Astrocyte (in vitro differentiated cells and primary cell): ENCODE results near the gene LAMA4. TPM values are rescaled to one million over a fixed set of nuclear protein-coding genes. Genes with fewer than 3 reads are reported as not detected.
A peak's percentile ranks its signal among the peaks of the same experiment; 100 is the strongest.

Experiments
- DNase-seq: peaks from one replicate; pipeline ENCODE4 v3.0.0-alpha.2; 2010; ENCODE audit warnings: low read depth
- FAIRE-seq: peaks from 2 replicates; lab custom pipeline; 2011; peaks lifted over from hg19 to GRCh38; lab: Jason Lieb, UNC
- H2AFZ ChIP-seq: 2 replicates; pipeline ENCODE4 v1.6.0; 2012; ENCODE audit warnings: low read depth, low read length, inconsistent platforms
- H3K27ac ChIP-seq: 2 replicates; pipeline ENCODE4 v1.5.1; 2011; ENCODE audit warnings: low read depth, low read length, inconsistent platforms
- H3K27me3 ChIP-seq: 2 replicates; pipeline ENCODE4 v1.6.0; 2011; ENCODE audit warnings: low read length, inconsistent platforms; ENCODE audit not compliant: insufficient read depth
- H3K36me3 ChIP-seq: 2 replicates; pipeline ENCODE4 v1.5.1; 2011; ENCODE audit warnings: low read length, inconsistent platforms; ENCODE audit not compliant: insufficient read depth
- H3K4me1 ChIP-seq: 2 replicates; pipeline ENCODE4 v1.5.1; 2011; ENCODE audit warnings: low read length, inconsistent platforms; ENCODE audit not compliant: insufficient read depth
- H3K4me2 ChIP-seq: 2 replicates; pipeline ENCODE4 v1.6.0; 2012; ENCODE audit warnings: low read length, inconsistent platforms
- H3K4me3 ChIP-seq: 2 replicates; pipeline ENCODE4 v1.5.1; 2011; ENCODE audit warnings: low read depth, mild to moderate bottlenecking, low read length, inconsistent platforms; ENCODE audit not compliant: insufficient read depth
- H3K79me2 ChIP-seq: 2 replicates; pipeline ENCODE4 v1.6.0; 2012; ENCODE audit warnings: mild to moderate bottlenecking, low read length, inconsistent platforms; ENCODE audit not compliant: insufficient read depth
- H3K9ac ChIP-seq: 2 replicates; pipeline ENCODE4 v1.6.0; 2012; ENCODE audit warnings: mild to moderate bottlenecking, low read length, inconsistent platforms
- H3K9me3 ChIP-seq: 2 replicates; pipeline ENCODE4 v1.5.1; 2012; ENCODE audit warnings: low read depth, mild to moderate bottlenecking, low read length, inconsistent platforms; ENCODE audit not compliant: insufficient read depth
- H4K20me1 ChIP-seq: 2 replicates; pipeline ENCODE4 v1.6.0; 2012; ENCODE audit warnings: low read length, inconsistent platforms; ENCODE audit not compliant: insufficient read depth
- H3K27ac Mint-ChIP-seq: one replicate; pipeline ENCODE4 v1.8.0; 2021; ENCODE audit warnings: mild to moderate bottlenecking, mixed read lengths; ENCODE audit not compliant: unreplicated experiment
- H3K27me3 Mint-ChIP-seq: one replicate; pipeline ENCODE4 v1.8.0; 2021; ENCODE audit warnings: low read depth, mixed read lengths; ENCODE audit not compliant: unreplicated experiment
- H3K36me3 Mint-ChIP-seq: one replicate; pipeline ENCODE4 v1.8.0; 2021; ENCODE audit warnings: low read depth, mixed read lengths; ENCODE audit not compliant: unreplicated experiment
- H3K4me1 Mint-ChIP-seq: one replicate; pipeline ENCODE4 v1.8.0; 2021; ENCODE audit warnings: low read depth, mixed read lengths; ENCODE audit not compliant: unreplicated experiment
- H3K4me3 Mint-ChIP-seq: one replicate; pipeline ENCODE4 v1.8.0; 2021; ENCODE audit warnings: mild to moderate bottlenecking, moderate library complexity, mixed read lengths; ENCODE audit not compliant: unreplicated experiment
- H3K9me3 Mint-ChIP-seq: one replicate; pipeline ENCODE4 v1.8.0; 2021; ENCODE audit warnings: mild to moderate bottlenecking, mixed read lengths; ENCODE audit not compliant: unreplicated experiment
- EZH2 ChIP-seq: IDR thresholded peaks from 2 replicates; pipeline ENCODE4 v1.6.1; 2012; ENCODE audit warnings: mild to moderate bottlenecking, low read length, inconsistent platforms; ENCODE audit not compliant: insufficient read depth
- total RNA-seq: library from RNA; stranded (reverse); gene quantifications from 2 replicates; pipeline ENCODE4 v1.2.1, GENCODE V29; 2021
- TF ChIP-seq, protein P1 (sequence below): IDR thresholded peaks from 2 replicates; pipeline ENCODE4 v1.5.1; 2011; ENCODE audit warnings: low read depth, mild to moderate bottlenecking, inconsistent platforms, low read length, moderate library complexity; ENCODE audit not compliant: insufficient read depth

Gene LAMA4
- total RNA-seq, 1 donor from 2014 or later, result 2.0 TPM

DNA sequence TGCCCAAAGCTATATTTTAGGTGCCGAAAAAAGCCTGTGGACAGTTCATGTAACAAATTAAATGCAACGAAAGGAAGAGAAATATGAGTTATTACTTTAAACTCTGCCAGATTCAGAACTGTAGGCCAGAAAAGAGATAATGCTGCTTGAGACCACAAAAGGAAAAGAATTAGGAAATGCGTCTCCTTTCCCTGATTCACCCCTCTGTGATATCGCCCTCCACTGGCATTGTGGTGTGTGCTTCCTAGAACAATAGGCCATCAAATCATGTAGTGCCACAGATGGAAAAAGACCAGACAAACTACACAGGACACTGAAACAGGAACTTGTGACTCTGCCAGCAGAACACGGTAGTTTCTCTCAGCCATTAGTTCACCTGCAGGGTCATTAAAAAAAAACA is 14.7 kb upstream of the LAMA4 start:
- TF ChIP-seq, protein P1, sequence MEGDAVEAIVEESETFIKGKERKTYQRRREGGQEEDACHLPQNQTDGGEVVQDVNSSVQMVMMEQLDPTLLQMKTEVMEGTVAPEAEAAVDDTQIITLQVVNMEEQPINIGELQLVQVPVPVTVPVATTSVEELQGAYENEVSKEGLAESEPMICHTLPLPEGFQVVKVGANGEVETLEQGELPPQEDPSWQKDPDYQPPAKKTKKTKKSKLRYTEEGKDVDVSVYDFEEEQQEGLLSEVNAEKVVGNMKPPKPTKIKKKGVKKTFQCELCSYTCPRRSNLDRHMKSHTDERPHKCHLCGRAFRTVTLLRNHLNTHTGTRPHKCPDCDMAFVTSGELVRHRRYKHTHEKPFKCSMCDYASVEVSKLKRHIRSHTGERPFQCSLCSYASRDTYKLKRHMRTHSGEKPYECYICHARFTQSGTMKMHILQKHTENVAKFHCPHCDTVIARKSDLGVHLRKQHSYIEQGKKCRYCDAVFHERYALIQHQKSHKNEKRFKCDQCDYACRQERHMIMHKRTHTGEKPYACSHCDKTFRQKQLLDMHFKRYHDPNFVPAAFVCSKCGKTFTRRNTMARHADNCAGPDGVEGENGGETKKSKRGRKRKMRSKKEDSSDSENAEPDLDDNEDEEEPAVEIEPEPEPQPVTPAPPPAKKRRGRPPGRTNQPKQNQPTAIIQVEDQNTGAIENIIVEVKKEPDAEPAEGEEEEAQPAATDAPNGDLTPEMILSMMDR, result peak; percentile 19
- no peak for TF ChIP-seq EZH2
- H3K79me2 ChIP-seq, result no peaks in the 10 kb centered on the region
- no peak overlapping the region for H3K27ac ChIP-seq
- no peak overlapping the region for H2AFZ ChIP-seq
- Mint-ChIP-seq H3K36me3 (no peaks in the 10 kb centered on the region), H3K4me3 (no peak overlapping the region), H3K27ac (no peak overlapping the region), H3K9me3 (peaks cover 1% of the 10 kb centered on the region), H3K27me3 (no peaks in the 10 kb centered on the region), H3K4me1 (no peaks in the 10 kb centered on the region)
- H3K9me3 ChIP-seq, result no peaks in the 10 kb centered on the region
- H3K4me2 ChIP-seq, result no peak overlapping the region
- no peaks in the 10 kb centered on the region for H4K20me1 ChIP-seq
- DNase-seq, result no peak
- FAIRE-seq, result no peak
- H3K36me3 ChIP-seq, result no peaks in the 10 kb centered on the region
- no peak overlapping the region for H3K4me3 ChIP-seq
- H3K4me1 ChIP-seq, result no peaks in the 10 kb centered on the region
- H3K27me3 ChIP-seq, result no peaks in the 10 kb centered on the region
- no peak overlapping the region for H3K9ac ChIP-seq

DNA sequence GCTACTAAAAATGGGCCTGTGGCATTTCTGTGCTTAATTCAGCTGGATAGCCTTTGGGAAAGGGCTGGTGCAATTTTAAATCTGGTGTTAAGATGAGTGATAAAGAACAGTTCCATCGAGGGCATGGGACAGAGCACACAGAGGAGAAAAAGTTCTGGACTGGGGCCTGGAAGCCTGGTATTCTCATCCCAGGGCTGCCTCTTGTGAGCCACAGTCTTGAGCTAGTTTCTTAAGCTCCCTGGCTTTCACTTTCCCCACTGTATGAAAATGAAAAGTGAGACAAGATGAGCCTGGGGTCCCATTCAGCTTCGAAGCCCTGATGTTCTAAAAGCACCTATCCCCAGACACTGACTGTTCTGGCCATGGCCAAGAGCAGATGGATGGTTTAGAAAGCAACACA is 14.3 kb upstream of the LAMA4 start:
- Histone ChIP-seq H3K79me2 (no peaks in the 10 kb centered on the region), H3K4me1 (no peaks in the 10 kb centered on the region), H3K36me3 (no peaks in the 10 kb centered on the region), H3K9me3 (no peaks in the 10 kb centered on the region), H2AFZ (no peak overlapping the region), H4K20me1 (no peaks in the 10 kb centered on the region), H3K27me3 (no peaks in the 10 kb centered on the region), H3K9ac (no peak overlapping the region), H3K27ac (no peak overlapping the region), H3K4me3 (no peak overlapping the region), H3K4me2 (no peak overlapping the region)
- FAIRE-seq, result no peak
- Mint-ChIP-seq H3K4me3 (no peak overlapping the region), H3K9me3 (peaks cover 1% of the 10 kb centered on the region), H3K27me3 (no peaks in the 10 kb centered on the region), H3K4me1 (no peaks in the 10 kb centered on the region), H3K36me3 (no peaks in the 10 kb centered on the region), H3K27ac (no peak overlapping the region)
- no peak for DNase-seq
- no peak for TF ChIP-seq EZH2
- TF ChIP-seq, protein P1, result no peak

DNA sequence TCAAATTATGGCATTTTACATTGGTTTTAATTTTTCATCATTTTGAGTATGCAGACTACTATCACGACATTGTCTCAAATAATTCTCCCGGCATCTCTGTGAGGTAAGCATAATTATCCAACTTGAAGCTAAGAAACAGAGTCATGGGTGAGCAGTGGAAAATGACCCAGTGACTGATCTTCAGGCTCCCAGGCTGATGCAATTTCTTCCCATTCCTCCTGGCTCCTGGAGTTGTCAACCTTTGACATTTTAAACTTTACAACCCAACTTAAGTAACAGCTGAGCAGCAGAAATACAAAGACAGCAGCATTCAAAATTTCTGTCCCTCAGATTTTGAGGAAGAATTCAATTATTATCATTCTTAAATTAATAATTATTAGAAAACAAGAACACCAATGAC is 13.7 kb upstream of the LAMA4 start:
- Mint-ChIP-seq H3K36me3 (no peaks in the 10 kb centered on the region), H3K27me3 (no peaks in the 10 kb centered on the region), H3K4me1 (no peaks in the 10 kb centered on the region), H3K9me3 (peaks cover 1% of the 10 kb centered on the region), H3K27ac (no peak overlapping the region), H3K4me3 (no peak overlapping the region)
- Histone ChIP-seq H3K4me2 (no peak overlapping the region), H3K79me2 (no peaks in the 10 kb centered on the region), H3K4me3 (no peak overlapping the region), H3K36me3 (no peaks in the 10 kb centered on the region), H2AFZ (no peak overlapping the region), H3K27ac (no peak overlapping the region), H3K4me1 (no peaks in the 10 kb centered on the region), H3K27me3 (no peaks in the 10 kb centered on the region), H3K9ac (no peak overlapping the region), H3K9me3 (no peaks in the 10 kb centered on the region), H4K20me1 (no peaks in the 10 kb centered on the region)
- no peak for DNase-seq
- FAIRE-seq, result no peak
- TF ChIP-seq, protein P1, result no peak
- no peak for TF ChIP-seq EZH2
